GM19240 (cell line): Measurements from ENCODE around the gene ABI3BP.
"Not testable (repeated sequence)": the region's sequence is repeated elsewhere in the genome, so short reads cannot be mapped to it uniquely, and the experiment has no call there.

Experiments
- DNase-seq: peaks from one replicate; pipeline ENCODE4 v3.0.0; 2011; ENCODE audit warnings: low spot score; ENCODE audit not compliant: insufficient read length

The ABI3BP gene, protein sequence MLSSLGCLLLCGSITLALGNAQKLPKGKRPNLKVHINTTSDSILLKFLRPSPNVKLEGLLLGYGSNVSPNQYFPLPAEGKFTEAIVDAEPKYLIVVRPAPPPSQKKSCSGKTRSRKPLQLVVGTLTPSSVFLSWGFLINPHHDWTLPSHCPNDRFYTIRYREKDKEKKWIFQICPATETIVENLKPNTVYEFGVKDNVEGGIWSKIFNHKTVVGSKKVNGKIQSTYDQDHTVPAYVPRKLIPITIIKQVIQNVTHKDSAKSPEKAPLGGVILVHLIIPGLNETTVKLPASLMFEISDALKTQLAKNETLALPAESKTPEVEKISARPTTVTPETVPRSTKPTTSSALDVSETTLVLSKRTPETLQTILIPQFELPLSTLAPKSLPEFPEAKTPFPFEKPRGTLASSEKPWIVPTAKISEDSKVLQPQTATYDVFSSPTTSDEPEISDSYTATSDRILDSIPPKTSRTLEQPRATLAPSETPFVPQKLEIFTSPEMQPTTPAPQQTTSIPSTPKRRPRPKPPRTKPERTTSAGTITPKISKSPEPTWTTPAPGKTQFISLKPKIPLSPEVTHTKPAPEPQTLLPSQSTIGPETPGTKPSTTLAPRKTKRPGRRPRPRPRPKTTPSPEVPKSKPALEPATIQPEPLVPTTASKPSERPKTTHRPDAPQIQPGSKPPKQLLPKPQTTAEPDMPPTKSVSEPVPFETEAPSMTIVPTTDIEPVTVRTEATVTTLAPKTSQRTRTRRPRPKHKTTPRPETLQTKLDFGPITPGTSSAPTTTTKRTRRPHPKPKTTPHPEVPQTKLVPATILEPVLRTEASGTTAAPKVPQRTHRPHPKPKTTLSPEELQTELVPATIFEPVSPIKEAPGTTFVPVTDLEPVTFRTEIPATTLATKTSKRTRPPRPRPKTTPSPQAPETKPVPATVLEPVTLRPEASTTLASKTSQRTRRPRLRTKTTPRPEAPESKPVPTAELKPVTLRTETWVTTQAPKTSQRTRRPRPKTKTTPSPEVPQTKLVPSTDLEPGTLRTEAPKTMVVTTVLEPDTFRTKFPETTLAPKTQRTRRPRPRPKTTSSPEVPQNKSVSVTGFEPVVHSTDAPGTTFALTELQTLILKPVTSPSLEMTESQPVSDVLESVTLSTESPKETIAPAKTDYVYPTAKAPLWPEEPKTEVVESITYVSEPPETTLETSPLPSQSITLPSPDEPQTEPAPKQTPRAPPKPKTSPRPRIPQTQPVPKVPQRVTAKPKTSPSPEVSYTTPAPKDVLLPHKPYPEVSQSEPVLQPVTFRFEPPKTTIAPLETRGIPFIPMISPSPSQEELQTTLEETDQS (N-terminal part only)

DNA sequence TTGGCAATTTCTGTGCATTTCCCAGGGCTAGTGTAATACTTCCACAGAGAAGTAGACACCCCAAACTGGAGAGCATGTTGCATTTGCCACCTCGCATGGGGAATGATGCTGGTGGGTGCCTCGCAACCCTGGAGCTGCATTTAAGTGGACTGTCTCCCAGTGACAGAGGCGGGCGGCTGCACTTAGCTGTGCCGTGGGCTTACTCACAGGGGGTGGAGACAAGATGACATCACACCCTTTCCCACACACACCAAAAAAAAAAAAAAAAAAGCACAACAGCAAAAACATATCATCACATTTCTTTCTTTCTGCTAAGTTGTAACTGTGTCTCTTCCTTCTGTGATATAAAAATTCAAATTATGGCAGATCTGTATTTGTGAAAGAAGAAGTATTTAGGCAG is at the start of gene ABI3BP:
ABI3BP (minus strand) TSS at position 113 of the 400 bp plus-strand sequence; CDS start at position 76, 37 bp downstream.
- DNase-seq = no peak

DNA sequence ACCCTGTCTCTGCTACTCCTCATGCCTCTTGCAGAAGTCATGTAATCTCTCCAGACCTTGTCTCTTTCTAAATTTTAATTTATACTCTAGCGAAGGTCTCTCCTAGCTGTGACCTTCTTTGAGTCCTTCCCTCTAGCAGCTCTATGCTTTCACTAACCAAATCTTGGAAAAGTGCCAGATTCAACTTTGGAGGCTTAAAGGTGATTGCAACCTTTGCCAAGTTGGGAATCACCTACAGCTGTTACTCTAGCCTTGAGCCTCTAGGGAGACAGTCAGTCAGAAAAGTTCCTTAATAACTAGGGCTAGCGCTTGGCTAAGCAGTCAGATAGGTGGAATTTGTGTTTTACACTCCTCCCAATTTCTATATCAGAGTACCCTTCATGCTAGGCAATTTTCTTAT is 46.1 kb upstream of the ABI3BP start:
- DNase-seq = no peak

DNA sequence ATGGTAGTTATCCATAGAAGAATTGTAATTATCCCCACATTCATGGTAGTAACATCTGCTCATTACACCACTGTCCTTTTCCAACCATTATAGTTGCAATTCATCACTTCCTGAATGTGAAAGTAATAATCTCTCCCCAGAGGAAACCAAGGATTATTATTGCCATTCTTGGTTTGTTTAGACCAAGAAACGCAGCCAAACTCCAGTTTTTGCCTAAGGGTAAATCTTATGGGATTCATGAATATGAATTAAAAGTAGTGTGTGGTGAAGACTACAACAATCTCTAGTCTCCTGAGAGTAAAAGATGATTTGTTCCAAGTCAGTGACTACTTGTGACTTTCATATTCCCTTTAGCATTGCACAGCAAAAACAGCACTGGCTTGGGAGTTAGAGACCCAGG is 45.7 kb upstream of the ABI3BP start:
- DNase-seq = no peak

DNA sequence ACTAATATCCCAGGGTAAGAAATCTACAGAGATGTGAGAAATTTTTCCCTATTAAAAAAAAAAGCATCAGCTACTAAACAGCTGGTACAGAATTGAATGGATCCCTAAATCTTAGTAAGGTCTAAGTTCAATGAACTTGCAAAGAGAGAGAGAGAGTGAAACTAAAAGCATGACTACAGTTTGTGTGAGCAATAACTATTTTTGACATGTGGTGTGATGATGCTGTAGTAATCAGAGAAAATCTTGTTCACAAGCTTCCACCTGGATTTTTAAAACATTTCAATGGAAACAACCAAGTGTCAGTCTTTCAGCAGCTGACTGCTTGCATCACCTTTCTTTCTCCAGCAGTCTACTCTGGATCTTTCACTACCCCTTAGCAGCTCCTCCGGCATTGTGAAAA is 45.2 kb upstream of the ABI3BP start:
- DNase-seq = no peak

DNA sequence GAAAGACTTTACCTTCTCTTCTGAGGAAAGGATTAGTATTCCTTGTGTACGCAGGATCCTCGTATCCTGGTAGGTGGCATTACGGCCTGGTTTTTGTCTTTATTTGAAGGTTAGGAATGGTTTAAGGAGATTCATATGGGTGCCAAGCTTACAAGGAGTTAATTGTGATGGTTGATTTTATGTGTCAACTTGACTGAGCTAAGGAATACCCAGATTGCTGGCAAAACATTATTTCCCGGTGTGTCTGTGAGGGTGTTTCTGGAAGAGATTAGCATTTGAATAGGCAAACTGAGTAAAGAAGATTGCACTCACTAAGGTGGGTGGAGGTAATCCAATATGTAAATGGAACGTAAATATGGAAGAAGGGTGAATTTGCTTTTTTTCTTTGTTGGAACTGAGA is 44.4 kb upstream of the ABI3BP start:
- no peak for DNase-seq

DNA sequence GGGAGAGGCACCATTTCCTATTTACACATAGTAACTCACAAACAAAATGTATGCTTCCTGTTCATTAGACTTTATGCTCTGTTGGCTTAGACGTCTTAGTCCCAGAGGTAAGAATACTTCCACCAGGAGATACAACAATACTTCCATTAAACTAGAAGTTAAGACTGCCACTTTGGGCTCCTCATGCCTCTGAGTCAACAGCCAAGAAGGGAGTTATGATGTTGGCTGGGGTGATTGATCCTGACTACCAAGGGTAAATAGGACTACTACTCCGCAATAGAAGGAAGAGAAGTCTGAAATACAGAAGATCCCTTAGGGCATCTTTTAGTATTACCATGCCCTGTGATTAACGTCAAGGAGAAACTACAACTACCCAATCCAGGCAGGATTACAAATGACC is 43.5 kb upstream of the ABI3BP start:
- DNase-seq = no peak

DNA sequence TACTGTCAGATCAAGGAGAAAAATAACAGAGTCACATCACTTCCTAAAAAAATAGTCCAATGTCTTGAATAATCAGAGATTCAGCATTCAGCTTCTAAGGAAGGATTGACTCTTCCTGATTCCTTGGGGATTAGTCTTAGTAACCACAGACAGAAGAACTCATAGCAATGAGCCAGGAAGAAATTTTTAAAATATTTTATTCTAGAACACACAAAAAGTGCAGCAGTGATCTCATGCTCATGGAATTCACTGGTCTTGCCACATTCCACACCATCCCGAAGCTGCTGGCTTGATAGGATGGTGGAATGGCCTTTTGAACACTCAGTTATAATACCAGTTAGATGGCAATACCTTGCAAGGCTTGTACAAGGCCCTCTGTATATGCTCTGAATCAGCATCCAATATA is 43.0 kb upstream of the ABI3BP start:
- DNase-seq = no peak

DNA sequence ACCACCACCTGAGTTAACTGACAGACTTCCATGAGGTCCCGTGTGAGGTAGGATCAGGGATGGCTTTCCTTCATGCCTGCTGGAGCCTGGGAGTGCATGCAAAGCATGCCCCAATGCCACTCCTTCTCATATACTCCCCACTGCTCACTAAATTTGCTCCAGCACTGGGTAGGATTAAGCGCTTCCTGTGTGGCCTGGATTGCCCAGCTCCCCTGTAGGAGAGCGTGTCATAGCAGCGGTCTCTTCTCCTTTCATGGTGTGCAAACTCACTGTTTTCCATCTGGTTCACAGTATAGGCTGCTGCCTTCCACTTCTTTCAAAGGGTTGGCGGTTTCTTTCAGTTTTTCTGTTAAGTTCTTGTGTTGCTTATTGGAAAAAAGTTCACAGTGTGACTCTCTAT is 34.1 kb upstream of the ABI3BP start:
- no peak for DNase-seq

DNA sequence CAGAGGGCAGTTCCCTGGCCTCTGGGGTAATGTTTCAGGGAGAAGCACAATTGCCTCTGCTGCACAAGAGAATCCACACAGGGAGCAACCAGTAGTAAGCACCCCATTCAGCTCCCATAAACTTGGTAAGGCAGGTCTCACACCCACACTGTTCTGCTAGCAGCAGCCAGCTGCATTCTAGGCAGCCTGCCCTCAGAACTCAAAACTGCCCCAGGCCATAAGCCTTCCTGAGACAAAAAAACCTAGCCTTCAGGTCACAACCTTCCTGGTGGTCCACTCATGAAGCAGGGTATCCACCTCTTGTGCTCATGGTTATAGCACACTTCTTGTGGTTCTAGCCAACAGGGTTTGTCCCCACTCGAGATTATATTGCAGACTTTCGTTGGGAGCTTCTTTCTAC is 33.7 kb upstream of the ABI3BP start:
- DNase-seq = no peak

DNA sequence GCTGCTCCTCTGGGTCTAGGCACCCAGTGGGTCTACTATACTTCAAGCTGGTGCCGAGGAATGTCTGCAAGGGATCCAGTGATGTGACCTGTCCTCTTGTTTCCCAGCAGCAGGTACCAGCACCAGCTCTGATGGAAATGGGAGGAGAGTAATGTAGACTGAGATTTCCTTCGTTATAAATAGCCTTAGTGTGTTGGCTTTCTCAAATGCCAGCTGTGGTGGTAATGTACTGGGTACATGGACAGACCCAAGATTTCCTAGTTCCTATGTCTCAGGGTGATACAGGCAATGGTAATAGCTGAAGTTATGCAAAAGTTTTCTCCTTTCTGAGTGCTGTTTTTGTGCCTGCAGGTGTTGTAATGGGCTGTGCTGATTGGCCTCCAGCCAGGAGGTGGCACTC is 33.0 kb upstream of the ABI3BP start:
- DNase-seq = no peak

DNA sequence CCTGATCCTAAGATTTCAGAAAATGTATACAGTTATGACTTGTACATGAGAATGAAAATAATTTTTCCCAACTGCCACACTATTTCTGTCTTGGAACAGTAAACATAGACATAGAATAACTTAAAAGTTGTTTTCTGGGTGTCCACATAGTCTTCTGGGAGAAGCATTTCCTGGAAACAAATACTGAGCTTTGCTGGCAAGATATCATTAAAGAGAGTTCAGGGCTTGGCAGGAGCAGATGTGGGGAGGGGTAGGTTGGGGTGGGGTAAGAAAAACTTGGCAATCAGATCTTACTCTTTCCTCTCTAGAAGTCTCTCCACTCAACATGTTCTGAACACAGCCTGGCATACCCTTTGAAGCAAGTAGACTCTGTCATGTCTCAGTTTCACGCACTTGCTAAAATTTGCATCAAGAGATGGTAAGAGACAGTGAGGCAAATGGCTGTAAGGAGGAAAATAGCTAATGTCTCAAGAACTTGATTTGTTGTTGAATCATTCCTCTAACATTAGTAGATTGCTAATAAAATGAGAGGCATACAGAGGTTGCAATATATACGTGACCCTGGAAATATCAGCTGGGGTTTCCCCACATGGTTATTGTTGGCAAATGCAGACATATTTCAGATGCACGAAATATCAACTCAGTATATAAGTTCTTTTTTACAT is 27.3 kb upstream of the ABI3BP start:
- DNase-seq = no peak

DNA sequence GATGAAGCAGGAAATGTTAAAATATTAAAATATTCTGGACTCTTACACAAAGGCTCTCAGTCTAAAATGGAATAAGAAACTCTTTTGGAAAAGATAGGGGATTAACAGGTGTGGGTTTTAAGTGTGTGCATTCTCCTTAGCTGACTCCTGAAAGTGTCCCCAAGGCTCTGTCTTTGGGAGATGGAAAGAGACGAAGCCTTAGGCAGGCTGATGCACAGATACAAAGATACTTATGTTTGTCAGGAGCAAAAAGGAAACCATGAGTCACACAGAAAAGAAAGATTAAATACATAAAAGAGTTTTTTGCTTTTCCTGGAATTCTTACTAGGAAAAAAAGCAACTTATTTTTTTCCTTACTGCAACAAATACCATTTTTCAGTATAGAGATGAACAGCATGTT is 23.8 kb upstream of the ABI3BP start:
- no peak for DNase-seq

DNA sequence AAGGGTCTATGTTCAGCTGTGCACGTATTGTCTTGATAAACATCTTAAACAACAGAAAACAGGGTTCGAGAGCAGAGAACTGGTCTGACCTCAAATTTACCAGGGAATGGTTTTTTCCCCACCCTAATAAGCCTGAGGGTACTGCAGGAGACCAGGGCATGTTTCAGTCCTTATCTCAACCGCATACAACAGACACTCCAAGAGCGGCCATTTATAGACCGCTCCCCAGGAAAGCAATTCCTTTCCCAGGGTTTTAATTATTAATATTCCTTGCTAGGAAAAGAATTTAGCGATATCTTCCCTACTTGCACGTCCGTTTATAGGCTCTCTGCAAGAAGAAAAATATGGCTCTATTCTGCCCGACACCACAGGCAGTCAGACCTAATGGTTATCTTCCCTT is 19.1 kb upstream of the ABI3BP start:
- DNase-seq = not testable (repeated sequence)

DNA sequence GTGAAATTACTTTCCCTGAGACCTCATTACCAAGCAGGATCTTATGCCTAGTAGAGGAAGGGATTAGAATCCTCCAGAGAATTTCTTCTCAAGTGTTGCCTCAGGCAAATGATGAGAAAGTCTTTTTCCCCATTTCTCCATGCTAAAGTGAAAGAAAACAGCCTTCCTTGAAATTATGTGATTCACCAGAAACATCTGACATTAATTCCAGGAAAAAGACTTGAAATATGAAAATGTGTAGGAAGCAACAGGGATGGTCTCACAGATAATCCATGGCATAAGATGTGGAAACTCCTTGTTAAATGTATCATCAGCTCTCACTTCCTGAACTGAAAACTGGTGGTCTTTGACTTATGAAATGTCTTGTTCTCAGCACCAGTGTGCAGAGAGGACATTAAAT is 17.9 kb upstream of the ABI3BP start:
- DNase-seq = no peak

DNA sequence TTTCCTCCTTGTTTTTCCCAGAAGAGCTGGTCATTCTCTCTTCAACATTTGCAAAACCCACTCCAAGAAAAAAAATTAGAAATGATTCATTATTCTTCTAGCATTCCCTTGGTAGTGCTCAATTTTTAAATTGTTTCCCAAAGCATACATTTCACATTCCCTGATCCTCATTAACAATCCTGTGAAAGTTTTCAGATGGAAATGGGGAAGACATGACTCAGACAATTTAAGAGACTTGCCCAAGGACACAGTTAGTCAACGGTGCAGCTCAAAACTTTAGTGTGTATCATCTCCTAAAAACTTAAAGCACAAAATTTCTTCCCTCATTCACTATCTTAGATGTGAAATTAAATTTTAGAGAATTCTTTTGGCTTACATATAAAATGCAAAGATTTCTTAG is 17.1 kb upstream of the ABI3BP start:
- no peak for DNase-seq

DNA sequence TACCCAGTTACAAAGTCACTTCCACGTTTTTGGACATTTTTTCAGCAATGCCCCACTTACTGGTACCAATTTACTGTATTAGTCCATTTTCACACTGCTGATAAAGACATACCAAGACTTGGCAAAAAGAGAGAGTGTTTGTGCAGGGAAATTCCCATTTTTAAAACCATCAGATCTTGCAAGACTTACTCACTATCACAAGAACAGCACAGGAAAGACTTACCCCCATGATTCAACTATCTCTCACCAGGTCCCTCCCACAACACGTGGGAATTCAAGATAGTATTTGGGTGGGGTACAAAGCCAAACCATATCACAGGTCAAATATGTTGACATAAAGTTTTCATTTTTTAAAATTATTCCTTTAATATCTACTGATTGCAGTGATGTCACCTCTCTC is 16.2 kb upstream of the ABI3BP start:
- DNase-seq = no peak

DNA sequence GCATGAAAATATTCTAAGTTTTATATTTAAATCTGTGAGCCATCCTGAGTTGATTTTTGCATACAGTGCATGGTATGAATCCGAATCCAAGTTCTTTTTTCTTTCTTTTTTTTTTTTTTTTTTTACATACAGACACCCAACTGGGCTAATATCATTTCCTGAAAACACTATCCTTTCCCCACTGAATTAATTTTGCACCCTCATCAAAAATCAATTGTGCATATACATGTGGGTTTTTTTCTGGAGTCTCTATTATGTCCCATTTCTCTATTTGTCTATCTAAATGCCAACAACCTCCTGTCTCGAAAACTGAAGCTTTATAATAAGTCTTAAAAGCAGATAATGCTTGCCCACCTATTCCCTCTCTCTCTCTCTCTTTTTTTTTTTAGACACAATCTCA is 5.9 kb upstream of the ABI3BP start:
- no peak for DNase-seq

DNA sequence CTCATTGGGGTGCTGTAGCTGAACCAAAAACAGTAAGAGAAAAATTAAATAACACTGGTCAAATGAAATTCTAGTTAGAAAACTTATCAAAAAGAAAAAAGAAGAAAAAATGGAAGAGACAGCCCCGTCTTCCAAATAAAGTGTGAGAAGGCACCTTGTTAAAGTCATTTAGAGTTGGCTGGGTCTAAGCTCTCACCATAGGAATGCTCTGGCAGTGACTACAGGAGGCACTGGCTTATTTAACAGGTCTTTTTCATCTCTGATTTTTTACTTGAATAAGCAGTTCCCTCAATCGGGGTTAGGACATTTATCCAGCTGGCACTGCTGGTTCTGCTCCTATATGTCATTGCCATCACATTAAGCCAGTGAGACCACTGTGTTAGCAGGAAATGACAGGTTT is 1.6 kb upstream of the ABI3BP start:
- DNase-seq = no peak

DNA sequence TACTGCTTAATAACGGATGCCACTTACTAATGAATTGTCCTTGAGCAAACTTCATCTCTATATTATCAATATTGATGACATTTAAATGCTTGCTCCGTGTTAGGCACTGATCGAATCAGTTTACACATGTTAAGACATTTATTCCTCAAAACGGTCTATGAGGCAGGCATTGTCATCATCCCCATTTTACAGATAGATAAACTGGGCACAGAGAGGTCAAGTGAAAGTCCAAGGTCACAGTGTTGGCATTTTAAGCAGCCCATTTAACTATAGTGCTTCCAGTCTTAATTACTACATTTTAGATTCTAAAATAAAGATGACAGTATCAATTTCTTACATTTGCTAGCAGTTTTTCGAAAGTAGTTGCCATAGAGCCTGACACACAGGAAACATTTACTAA is 966 bp upstream of the ABI3BP start:
- no peak for DNase-seq

DNA sequence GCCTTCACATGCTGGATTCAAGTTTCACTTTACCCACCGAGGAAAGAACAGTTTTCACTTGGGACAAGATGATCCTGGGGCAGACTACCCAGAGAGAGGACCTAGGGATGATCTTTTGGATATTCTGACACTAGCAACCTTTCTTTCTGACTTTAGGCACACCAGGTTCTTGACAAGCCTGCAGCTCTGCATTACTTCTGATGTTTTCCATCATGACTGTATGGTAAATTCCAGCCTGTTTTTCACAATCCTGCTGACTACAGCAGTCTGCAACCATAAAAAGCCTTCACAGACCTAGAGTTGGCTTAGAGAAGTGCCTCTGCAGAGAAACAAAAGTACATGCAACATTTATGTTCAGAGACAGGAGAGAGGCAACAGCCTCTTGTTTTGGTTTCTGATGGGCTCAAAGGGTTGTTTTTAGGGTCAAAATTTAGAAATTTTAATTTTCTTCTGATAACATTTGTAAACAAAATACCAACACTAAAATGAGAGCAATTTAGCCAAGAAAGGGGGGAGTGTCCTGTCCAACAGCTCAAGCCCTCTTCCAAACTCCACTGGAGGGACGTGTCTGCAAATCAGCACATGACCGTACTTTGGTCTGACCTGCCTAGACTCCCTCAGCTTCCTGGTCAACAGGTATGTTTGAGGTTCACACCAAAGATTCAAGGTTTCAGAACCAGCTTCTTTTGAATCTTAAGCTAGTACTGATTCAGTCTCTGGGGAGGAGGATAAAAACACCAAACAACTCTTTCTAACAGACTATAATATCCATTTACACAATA is 799 bp downstream of the ABI3BP start:
- DNase-seq = no peak
